ENCODE data around the gene SORBS2.

SORBS2 gene

DNA sequence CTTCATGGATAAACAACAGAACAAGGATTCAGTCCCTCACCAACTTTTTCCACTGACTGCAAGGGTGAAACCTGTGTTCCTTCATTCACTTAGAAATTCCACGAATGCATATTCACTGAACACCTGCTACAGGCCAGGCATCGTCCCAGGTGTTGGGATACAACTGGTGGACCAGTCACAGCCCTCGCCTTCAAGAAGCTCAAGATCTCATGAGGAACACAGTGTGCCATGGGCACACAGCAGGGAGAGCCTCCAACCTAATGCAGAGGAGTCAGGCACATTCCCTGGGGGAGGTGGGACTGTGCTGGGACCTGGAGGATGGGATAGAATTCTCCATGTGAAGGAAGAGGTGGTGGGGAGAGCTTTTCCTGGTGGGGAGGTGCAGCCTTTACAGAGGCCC lies 169.1 kb downstream of the SORBS2 start:
- H3K36me3 ChIP-seq (ENCODE audit: control insufficient read depth, insufficient read depth, low read length), result no peaks in the 10 kb centered on the region
- H3K27me3 ChIP-seq (ENCODE audit: control insufficient read depth, insufficient read depth, low read length), result no peaks in the 10 kb centered on the region
- DNase-seq (ENCODE audit: low read depth, low spot score), result no peak
- no CpG with 5 or more reads among the region's 3 CpGs for WGBS (ENCODE audit: insufficient coverage, insufficient read length)
- H3K4me1 ChIP-seq (ENCODE audit: control insufficient read depth, insufficient read depth, low read length), result peaks cover 2% of the 10 kb centered on the region; the same call in 1 of the 2 replicates
- H3K27ac ChIP-seq (ENCODE audit: low read length), result no peak overlapping the region
- no peaks in the 10 kb centered on the region for H3K9me3 ChIP-seq (ENCODE audit: control insufficient read depth, insufficient read depth, low read length)
- H3K4me3 ChIP-seq (ENCODE audit: low read length), result no peak overlapping the region

DNA sequence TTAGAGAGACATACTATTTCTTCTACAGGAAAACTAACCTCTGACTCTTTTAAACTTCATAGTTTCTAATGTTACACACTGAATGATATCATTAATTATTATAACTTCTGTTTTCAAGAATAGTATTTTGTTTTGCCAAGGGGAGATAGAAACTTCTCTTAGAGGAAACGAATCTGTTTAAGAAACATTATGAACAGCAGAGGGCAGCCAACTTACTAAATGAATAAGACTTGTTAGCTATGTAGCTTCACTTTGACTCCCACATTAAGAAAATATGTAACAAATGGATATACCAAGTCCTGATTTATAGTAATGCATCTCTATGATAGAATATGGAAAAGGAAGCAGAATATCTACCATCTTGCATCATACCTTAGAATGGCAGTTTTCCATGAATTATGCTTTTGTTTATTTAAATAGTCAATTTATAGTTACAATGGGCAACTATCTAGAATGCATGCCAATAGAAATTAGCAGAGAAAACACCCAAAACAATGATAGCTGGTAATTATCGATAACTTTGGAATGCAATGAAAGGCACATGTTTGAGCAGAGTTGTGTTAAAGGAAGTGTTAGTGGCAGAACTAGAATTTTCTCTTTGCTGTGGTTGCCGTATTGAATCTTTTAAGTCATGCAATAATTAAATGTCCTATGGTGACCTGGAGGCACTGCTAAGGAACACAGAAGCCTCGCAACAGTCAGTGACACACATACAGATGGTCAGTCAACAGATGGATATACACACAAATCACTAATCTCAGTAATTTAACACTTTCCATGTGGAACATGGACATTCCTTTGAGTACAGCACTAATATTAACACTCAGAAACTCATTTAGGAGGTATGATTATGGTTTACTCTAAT lies 171.0 kb downstream of the SORBS2 start:
- Histone ChIP-seq H3K36me3 (ENCODE audit: control insufficient read depth, insufficient read depth, low read length) (no peaks in the 10 kb centered on the region), H3K27ac (ENCODE audit: low read length) (no peak overlapping the region), H3K4me1 (ENCODE audit: control insufficient read depth, insufficient read depth, low read length) (peaks cover 2% of the 10 kb centered on the region; the same call in 1 of the 2 replicates), H3K27me3 (ENCODE audit: control insufficient read depth, insufficient read depth, low read length) (no peaks in the 10 kb centered on the region), H3K4me3 (ENCODE audit: low read length) (no peak overlapping the region), H3K9me3 (ENCODE audit: control insufficient read depth, insufficient read depth, low read length) (no peaks in the 10 kb centered on the region)
- no CpG with 5 or more reads among the region's 4 CpGs for WGBS (ENCODE audit: insufficient coverage, insufficient read length)
- DNase-seq (ENCODE audit: low read depth, low spot score), result no peak

DNA sequence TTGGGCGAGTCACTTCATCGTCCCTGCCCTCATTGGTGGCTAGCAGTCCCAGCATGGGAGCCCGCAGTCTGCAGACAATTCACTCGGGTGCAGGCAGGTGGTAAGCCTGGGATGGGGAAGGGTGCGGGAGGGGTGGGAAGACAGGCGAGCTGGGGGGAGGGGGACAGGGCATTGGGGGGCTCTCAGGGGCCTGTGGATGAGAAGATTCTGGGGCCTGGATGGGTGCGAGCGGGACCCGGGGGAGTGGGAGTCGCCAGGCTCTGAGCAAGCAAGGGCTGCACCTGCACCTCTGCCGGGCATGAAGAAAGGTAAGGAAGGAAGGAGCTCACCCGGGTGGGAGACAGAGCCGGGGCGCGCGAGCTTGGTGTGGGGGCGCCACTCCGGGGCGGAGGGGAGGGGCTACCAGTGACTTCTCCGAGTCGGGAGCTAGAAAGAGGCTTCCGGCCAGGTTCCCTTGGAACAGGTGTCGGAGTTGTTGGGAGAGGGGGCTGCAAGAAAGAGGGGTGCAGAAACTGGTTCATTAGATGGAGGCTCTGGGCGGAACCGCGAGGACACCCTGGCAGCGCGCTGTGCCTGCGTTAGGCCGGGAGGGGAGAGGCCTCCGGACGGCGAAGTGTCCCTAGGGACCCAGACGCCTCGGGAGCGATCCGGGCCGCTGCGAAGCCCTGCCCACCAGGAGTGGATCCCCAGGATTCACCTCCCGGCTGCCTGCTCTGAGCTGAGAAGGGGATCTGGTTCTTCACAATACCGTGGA lies 173.3 kb downstream of the SORBS2 start:
- H3K27ac ChIP-seq (ENCODE audit: low read length), result no peak overlapping the region
- no peak for DNase-seq (ENCODE audit: low read depth, low spot score)
- H3K27me3 ChIP-seq (ENCODE audit: control insufficient read depth, insufficient read depth, low read length), result no peaks in the 10 kb centered on the region
- no peaks in the 10 kb centered on the region for H3K9me3 ChIP-seq (ENCODE audit: control insufficient read depth, insufficient read depth, low read length)
- peaks cover 2% of the 10 kb centered on the region; the same call in 1 of the 2 replicates for H3K4me1 ChIP-seq (ENCODE audit: control insufficient read depth, insufficient read depth, low read length)
- H3K4me3 ChIP-seq (ENCODE audit: low read length), result no peak overlapping the region
- no CpG with 5 or more reads among the region's 41 CpGs for WGBS (ENCODE audit: insufficient coverage, insufficient read length)
- H3K36me3 ChIP-seq (ENCODE audit: control insufficient read depth, insufficient read depth, low read length), result no peaks in the 10 kb centered on the region

DNA sequence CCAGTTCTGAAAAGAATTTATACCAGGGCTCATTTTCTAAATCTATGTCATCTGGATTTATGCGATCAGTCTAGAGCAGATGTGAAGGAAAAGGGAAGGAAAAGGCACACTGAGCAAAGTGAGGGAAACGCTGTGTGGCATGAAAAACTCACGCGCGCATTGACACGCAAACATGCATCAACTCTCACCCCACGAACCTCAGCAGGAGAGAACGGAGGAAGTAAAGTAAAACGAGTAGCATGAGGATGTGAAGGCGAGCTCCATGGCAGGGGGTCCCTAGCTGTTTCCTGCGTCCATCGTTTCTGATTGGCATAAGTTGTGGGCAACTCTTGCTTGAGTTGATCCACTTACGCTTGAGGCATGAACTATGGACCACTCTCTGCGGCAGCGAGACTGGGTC lies 173.9 kb downstream of the SORBS2 start:
- Histone ChIP-seq H3K27ac (ENCODE audit: low read length) (no peak overlapping the region), H3K4me1 (ENCODE audit: control insufficient read depth, insufficient read depth, low read length) (peaks cover 2% of the 10 kb centered on the region; the same call in 1 of the 2 replicates), H3K4me3 (ENCODE audit: low read length) (no peak overlapping the region), H3K27me3 (ENCODE audit: control insufficient read depth, insufficient read depth, low read length) (no peaks in the 10 kb centered on the region), H3K9me3 (ENCODE audit: control insufficient read depth, insufficient read depth, low read length) (no peaks in the 10 kb centered on the region), H3K36me3 (ENCODE audit: control insufficient read depth, insufficient read depth, low read length) (no peaks in the 10 kb centered on the region)
- WGBS (ENCODE audit: insufficient coverage, insufficient read length), result no CpG with 5 or more reads among the region's 15 CpGs
- DNase-seq (ENCODE audit: low read depth, low spot score), result no peak

DNA sequence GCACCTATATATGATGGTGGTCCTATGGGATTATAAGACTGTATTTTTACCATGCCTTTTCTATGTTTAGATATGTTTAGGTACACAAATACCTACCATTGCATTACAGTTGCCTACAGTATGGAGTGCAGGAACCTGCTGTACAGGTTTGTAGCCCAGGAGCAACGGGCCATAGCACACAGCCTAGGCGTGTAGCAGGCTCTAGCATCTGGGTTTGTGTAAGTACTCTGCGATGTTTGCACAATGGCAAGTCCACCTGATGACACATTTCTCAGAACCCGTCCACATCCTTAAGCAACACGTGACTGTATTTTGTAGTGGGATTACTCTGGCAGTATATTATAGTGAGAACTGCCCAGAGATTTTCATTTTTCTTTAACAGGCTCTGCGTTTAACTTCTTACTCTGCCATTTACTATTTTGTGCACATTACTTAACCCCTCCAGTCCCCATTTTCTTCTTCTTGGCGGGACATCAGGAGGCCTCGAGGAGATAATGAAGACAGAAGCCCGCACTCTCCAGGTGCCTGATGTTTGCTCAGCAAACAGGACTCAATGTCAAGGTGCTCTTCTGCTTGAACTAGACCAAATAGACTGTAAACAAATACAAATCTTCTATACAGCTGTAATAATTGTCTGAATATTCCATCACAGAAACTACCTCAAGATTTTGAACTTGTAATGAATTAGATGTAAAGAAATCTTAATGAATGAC lies 174.7 kb downstream of the SORBS2 start:
- Histone ChIP-seq H3K4me3 (ENCODE audit: low read length) (no peak overlapping the region), H3K4me1 (ENCODE audit: control insufficient read depth, insufficient read depth, low read length) (peaks cover 2% of the 10 kb centered on the region; the same call in 1 of the 2 replicates), H3K36me3 (ENCODE audit: control insufficient read depth, insufficient read depth, low read length) (no peaks in the 10 kb centered on the region), H3K27ac (ENCODE audit: low read length) (no peak overlapping the region), H3K27me3 (ENCODE audit: control insufficient read depth, insufficient read depth, low read length) (no peaks in the 10 kb centered on the region), H3K9me3 (ENCODE audit: control insufficient read depth, insufficient read depth, low read length) (no peaks in the 10 kb centered on the region)
- no CpG with 5 or more reads among the region's 9 CpGs for WGBS (ENCODE audit: insufficient coverage, insufficient read length)
- no peak for DNase-seq (ENCODE audit: low read depth, low spot score)

DNA sequence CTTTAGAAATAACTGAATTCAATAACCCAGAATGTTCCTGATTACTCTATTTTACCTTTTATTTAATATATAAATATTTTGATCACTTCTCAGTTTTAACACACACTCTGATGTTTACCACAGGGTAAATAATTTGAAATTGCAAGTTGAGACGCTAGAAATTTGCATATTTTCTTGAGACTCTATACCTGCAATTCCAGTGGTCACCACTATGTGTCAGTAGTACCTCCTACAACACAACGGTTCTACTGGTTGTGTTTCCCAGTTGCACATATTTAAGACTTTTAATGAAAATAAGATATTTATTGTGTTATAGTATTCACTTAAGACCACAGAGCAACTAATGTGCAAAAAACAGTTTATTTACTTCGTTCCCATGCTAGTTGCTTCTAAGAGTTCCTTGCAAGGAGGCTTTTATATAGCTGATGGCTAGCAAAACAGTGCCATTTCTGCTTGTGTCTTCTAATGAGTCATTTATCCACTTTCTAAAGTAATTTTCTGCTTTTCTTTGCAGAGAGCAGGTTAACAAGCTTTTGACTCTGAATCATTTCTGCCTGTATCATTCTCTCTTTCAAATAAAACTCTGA lies 177.8 kb downstream of the SORBS2 start:
- H3K27ac ChIP-seq (ENCODE audit: low read length), result no peak overlapping the region
- WGBS (ENCODE audit: insufficient coverage, insufficient read length), result no CpG with 5 or more reads among the region's 3 CpGs
- DNase-seq (ENCODE audit: low read depth, low spot score), result peak; percentile 37
- no peaks in the 10 kb centered on the region for H3K4me1 ChIP-seq (ENCODE audit: control insufficient read depth, insufficient read depth, low read length)
- no peaks in the 10 kb centered on the region for H3K27me3 ChIP-seq (ENCODE audit: control insufficient read depth, insufficient read depth, low read length)
- H3K36me3 ChIP-seq (ENCODE audit: control insufficient read depth, insufficient read depth, low read length), result no peaks in the 10 kb centered on the region
- no peaks in the 10 kb centered on the region for H3K9me3 ChIP-seq (ENCODE audit: control insufficient read depth, insufficient read depth, low read length)
- H3K4me3 ChIP-seq (ENCODE audit: low read length), result no peak overlapping the region

DNA sequence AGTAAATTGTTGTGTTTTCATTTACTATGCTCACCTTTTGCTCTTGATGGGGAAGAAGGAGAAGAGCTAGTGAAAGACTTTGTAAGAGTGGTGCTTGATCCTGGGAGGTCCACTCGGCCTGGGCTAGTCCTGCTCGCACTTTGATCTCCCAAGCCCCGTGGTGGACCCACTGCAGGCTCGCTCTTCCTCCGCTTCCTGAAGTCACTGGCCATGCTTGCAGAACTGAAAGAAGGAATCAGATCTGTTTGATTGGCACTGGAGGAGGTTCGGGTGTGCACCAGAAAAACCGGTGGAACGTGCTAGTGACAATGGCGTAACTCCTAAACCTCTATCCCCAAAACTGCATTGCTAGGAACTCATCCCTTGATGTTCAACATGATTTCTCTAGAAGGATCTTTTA lies 185.2 kb downstream of the SORBS2 start:
- no peak for DNase-seq (ENCODE audit: low read depth, low spot score)
- H3K27ac ChIP-seq (ENCODE audit: low read length), result no peak overlapping the region
- H3K9me3 ChIP-seq (ENCODE audit: control insufficient read depth, insufficient read depth, low read length), result no peaks in the 10 kb centered on the region
- H3K36me3 ChIP-seq (ENCODE audit: control insufficient read depth, insufficient read depth, low read length), result no peaks in the 10 kb centered on the region
- no peaks in the 10 kb centered on the region for H3K4me1 ChIP-seq (ENCODE audit: control insufficient read depth, insufficient read depth, low read length)
- no CpG with 5 or more reads among the region's 9 CpGs for WGBS (ENCODE audit: insufficient coverage, insufficient read length)
- no peaks in the 10 kb centered on the region for H3K27me3 ChIP-seq (ENCODE audit: control insufficient read depth, insufficient read depth, low read length)
- no peak overlapping the region for H3K4me3 ChIP-seq (ENCODE audit: low read length)

DNA sequence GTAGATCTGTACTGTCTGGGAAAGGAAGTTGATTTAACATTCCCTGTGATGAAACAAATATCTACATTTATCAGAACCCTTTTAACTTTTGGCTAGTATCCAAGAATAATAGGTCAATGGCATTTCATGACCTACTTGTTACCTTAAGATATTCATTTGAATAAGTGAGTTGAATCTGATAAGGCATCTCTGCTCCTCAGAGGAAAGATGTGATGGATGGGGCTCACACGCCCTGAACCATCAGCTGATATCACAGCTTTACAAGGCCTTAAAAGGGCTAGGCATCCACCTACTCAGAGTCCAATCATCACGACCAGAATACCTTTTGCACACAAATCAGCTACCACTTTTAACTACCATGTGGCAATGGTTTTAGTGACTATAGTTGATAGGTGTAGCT lies 186.5 kb downstream of the SORBS2 start:
- WGBS (ENCODE audit: insufficient coverage, insufficient read length), result no CpG with 5 or more reads among the region's 2 CpGs
- Histone ChIP-seq H3K4me3 (ENCODE audit: low read length) (no peak overlapping the region), H3K4me1 (ENCODE audit: control insufficient read depth, insufficient read depth, low read length) (no peaks in the 10 kb centered on the region), H3K9me3 (ENCODE audit: control insufficient read depth, insufficient read depth, low read length) (no peaks in the 10 kb centered on the region), H3K36me3 (ENCODE audit: control insufficient read depth, insufficient read depth, low read length) (no peaks in the 10 kb centered on the region), H3K27ac (ENCODE audit: low read length) (no peak overlapping the region), H3K27me3 (ENCODE audit: control insufficient read depth, insufficient read depth, low read length) (no peaks in the 10 kb centered on the region)
- no peak for DNase-seq (ENCODE audit: low read depth, low spot score)

DNA sequence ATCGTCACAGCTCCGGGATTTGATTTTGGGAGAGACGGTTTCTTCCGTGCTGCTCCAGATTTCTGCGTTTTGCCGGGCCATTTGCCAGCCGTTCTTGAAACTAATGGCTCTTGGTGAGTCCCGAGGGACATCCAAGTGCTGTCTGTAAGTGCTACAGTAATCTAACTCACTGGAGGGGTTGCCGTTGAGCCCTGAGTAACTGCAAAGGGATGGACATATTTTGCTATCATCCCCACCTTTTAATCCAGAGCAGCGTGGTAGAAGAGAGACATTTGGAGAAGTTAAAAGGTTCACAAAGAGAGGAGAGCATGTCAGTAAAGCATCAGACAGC lies 187.8 kb downstream of the SORBS2 start:
- no peak for DNase-seq (ENCODE audit: low read depth, low spot score)
- Histone ChIP-seq H3K9me3 (ENCODE audit: control insufficient read depth, insufficient read depth, low read length) (no peaks in the 10 kb centered on the region), H3K4me3 (ENCODE audit: low read length) (no peak overlapping the region), H3K4me1 (ENCODE audit: control insufficient read depth, insufficient read depth, low read length) (no peaks in the 10 kb centered on the region), H3K36me3 (ENCODE audit: control insufficient read depth, insufficient read depth, low read length) (no peaks in the 10 kb centered on the region), H3K27ac (ENCODE audit: low read length) (no peak overlapping the region), H3K27me3 (ENCODE audit: control insufficient read depth, insufficient read depth, low read length) (no peaks in the 10 kb centered on the region)
- no CpG with 5 or more reads among the region's 10 CpGs for WGBS (ENCODE audit: insufficient coverage, insufficient read length)

Data from iPS DF 6.9 (cell line).